HUDEP-2 (cell line): ENCODE data around the gene RIPOR1.
A peak's percentile ranks its signal among the peaks of the same experiment; 100 is the strongest.

Source experiments
- DNase-seq, 76 experiments: peaks; one replicate each; lab custom pipeline; 2025; ENCODE audit not compliant: unreplicated experiment in 76 of 76; lab: John Stamatoyannopoulos, UW

The RIPOR1 gene

DNA sequence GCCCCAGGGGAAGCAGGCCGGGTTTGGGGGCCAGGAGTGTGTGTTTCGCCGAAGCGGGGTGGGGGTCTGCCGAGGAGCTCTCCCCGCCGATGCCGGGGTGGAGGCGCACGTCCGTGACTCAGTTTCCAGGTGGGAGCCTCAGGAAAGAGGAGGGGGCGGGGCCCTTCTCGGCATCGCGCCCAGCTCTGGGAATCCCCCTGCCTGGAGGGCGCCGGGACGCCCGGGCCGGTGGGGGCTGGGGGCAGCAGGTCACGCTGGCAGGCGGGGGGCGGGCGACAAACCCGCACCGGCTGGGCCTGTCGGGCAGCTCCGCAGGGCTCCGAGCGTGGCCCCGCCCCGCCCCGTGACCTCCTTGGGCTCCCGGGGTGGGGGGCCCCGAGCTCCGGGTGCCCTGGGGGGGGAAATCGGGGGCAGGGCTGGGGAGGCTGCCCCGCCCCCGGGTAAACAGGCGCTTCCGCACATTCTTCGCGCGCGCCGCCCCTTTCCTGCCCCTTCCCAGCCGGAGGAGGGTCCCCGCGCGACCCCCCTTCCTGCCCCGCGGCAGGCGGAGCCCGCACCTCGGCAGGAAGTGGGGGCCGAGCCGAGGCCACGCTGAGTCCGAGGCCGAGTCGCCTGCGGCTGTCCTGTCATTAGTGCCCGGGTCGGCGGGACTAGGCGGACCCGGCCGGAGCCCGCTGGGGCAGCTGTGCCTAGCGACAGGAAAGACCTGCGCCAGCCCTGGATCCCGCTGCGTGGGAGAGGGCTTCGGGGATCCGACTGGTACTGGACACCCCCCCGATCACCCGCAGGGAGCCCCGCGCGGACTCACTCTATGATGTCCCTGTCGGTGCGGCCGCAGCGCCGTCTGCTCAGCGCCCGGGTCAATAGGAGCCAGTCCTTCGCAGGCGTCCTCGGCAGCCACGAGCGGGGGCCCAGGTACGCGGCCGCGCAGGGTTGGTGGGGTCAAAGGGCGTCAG is 9.3 kb downstream of the RIPOR1 start:
- no peak for DNase-seq

DNA sequence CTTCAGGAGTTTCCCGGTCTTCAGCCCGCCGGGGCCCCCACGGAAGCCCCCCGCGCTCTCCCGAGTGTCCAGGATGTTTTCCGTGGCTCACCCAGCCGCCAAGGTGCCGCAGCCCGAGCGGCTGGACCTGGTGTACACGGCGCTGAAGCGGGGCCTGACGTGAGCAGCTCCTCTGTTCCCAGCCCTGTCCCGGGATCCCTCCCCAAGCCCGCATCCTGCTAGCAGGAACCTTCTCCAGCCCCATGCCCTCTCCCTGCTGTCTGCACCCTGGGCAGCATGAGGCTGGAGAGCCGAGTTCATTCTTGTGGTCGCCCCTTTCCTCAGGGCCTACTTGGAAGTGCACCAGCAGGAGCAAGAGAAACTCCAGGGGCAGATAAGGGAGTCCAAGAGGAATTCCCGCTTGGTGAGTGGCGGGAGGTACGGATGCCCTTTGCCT is 10.1 kb downstream of the RIPOR1 start:
- no peak for DNase-seq

DNA sequence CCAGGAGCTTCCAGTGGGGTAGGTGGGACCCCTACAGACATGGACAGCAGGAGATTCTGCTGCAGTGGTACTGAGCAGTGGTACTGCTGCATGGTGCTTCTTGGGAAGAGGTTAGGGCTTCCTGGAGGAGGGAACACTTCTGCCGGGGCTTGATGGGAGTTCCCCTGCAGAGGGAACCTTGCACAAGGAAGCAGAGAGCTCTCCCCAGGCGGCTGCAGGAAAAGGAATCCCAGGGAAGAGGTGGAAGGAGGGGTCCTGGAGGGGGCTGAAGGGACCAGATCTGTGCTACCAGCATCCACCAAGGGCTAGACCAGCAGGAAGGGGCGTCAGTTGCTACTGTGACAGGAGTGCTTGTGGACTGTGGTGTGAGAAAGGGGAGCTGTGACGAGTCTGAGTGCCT is 10.6 kb downstream of the RIPOR1 start:
- DNase-seq = no peak

DNA sequence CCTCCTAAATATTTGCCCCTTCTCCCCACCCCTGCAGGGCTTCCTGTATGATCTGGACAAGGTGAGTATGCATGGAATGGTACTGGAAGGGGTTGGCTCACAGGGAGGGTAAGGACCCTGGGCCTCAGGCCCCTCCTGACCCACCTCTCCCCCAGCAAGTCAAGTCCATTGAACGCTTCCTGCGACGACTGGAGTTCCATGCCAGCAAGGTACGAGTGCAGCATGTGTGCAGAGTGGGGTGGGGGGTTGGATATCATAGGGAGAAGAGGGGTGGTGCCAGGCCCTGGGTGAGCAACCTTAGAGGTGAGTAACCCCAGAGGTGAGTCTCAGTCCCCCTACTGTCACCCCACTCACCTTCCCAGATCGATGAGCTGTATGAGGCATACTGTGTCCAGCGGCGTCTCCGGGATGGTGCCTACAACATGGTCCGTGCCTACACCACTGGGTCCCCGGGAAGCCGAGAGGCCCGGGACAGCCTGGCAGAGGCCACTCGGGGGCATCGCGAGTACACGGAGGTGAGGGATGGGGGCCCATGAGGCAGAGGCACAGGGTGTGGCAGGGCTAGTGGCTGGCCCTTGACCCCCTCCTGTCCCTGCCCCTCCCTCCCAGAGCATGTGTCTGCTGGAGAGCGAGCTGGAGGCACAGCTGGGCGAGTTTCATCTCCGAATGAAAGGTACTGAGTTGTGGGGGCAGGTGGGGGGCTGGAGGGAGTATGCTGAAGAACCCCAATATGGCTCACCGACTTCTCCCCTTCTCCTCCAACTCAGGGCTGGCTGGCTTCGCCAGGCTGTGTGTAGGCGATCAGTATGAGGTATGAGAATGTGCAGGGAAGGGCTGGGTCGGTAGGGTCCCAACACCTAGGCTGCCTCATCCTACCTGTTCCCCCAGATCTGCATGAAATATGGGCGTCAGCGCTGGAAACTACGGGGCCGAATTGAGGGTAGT is 11.3 kb downstream of the RIPOR1 start:
- no peak for DNase-seq

DNA sequence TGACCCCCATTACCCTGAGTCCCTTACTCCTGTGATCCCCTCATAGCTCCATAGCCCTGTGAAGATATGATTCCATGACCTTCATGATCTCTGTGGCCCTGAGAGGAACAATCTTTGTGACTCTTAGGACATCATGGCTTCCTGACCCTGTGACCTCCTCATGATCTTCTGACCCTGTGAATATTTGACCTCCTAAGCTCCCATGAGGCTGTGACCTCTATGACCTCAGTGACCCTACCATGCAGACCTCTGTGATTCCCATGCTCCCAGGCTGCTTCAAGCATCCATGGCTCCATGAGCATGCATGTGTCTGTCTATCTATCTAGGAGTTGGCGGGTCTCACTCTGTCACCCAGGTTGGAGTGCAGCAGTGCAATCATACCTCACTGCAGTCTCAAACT is 12.1 kb downstream of the RIPOR1 start:
- DNase-seq = no peak

DNA sequence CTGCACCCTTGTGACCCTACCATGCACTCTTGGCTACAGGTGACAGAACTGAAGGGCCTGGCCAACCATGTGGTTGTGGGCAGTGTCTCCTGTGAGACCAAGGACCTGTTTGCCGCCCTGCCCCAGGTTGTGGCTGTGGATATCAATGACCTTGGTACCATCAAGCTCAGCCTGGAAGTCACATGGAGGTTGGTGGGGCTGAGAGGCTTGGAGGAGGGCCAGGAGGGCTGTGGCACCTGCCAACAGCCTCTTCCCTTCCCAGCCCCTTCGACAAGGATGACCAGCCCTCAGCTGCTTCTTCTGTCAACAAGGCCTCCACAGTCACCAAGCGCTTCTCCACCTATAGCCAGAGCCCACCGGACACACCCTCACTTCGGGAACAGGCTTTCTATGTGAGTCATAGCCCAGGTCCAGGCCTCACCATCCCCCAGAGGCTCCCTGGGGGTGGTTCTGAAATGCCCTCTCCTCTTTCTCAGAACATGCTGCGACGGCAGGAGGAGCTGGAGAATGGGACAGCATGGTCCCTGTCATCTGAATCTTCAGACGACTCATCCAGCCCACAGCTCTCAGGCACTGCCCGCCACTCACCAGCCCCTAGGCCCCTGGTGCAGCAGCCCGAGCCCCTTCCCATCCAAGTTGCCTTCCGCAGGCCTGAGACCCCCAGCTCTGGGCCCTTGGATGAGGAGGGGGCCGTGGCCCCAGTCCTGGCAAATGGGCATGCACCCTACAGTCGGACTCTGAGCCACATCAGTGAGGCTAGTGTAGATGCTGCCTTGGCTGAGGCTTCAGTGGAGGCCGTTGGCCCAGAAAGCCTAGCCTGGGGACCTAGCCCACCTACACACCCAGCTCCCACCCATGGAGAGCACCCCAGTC is 13.0 kb downstream of the RIPOR1 start:
- peak in 36 of 76 experiments; percentile 9 to 64 (median 30) for DNase-seq

DNA sequence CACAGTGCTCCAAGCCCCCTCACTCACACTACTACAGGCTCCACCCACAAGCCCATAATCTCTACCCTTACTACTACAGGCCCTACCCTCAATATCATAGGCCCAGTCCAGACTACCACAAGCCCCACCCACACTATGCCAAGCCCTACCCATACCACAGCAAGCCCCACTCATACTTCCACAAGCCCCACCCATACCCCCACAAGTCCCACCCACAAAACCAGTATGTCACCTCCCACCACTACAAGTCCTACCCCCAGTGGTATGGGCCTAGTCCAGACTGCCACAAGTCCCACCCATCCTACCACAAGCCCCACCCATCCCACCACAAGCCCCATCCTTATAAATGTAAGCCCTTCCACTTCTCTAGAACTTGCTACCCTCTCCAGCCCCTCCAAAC is 13.8 kb downstream of the RIPOR1 start:
- DNase-seq = peak in 70 of 76 experiments; percentile 28 to 93 (median 82)

DNA sequence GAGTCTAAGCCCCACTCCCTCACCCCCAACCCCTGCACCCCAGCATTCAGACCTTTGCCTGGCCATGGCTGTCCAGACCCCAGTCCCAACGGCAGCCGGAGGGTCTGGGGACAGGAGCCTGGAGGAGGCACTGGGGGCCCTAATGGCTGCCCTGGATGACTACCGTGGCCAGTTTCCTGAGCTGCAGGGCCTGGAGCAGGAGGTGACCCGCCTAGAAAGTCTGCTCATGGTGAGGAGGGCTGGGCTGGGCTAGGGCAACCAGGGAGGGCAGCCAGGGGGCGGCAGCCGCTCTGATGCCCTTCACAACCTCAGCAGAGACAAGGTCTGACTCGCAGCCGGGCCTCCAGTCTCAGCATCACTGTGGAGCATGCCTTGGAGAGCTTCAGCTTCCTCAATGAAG is 14.4 kb downstream of the RIPOR1 start:
- no peak for DNase-seq

DNA sequence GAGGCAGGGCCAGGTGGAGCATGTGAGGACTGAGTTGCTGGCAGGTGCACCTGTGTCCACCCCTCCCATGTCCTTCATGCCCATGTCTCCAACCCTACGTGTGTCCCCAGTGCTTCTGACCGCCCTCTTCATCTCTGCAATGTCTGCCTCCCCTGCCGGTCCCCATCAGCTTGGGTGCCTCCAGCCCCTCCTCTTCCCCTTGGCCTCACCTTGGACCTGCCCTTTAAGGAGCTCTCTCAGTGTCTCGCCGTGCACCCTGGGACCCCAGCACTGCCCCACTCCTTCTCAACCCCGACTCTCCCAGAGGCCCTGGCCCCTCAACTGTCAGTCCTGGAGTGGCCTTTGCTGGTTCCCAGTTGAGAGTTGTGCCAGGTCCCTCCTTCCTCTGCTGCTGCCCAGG is 15.0 kb downstream of the RIPOR1 start:
- no peak for DNase-seq

DNA sequence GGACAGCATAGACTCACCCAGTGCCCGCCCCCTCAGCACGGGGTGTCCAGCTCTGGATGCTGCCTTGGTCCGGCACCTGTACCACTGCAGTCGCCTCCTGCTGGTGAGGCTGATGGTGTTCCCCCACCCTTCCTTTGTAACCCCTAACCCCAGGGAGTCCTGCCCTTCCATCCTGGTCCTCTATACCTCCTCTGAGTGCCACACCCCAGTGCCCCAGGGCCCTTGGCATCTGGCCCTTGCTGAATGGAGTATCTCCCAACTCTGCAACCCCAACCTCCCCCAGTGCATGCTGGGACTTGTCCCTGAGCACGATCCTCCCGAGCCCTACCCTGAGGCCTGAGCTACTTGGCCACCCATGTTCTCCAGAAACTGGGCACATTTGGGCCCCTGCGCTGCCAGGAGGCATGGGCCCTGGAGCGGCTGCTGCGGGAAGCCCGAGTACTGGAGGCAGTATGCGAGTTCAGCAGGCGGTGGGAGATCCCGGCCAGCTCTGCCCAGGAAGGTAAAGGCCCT is 15.8 kb downstream of the RIPOR1 start:
- DNase-seq = peak in 4 of 76 experiments; percentile 8 to 19 (median 18)

DNA sequence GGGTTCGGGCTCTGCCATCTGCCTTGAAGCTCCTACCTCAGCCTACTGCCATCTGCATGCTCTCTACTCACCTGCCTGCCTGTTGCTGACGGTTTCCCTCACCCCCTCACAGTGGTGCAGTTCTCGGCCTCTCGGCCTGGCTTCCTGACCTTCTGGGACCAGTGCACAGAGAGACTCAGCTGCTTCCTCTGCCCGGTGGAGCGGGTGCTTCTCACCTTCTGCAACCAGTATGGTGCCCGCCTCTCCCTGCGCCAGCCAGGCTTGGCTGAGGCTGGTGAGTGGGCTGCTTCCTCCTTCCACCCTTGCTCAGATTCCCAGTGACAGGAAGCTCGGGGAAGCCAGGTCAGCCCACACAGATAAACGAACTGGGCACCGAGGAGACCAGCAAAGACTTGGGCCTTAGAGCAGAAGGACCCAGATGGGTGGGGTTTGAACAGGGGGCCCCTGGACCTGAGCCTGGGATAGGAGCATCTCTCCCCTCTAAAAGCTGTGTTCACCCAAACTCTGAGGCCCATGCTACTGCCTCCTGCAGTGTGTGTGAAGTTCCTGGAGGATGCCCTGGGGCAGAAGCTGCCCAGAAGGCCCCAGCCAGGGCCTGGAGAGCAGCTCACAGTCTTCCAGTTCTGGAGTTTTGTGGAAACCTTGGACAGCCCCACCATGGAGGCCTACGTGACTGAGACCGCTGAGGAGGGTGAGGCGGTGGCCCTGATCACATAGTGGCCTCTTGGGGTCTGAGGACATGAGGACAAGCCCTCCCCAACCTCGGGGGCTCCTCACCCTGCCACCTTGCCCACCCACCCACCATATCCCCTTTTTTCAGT is 16.4 kb downstream of the RIPOR1 start:
- DNase-seq = no peak

DNA sequence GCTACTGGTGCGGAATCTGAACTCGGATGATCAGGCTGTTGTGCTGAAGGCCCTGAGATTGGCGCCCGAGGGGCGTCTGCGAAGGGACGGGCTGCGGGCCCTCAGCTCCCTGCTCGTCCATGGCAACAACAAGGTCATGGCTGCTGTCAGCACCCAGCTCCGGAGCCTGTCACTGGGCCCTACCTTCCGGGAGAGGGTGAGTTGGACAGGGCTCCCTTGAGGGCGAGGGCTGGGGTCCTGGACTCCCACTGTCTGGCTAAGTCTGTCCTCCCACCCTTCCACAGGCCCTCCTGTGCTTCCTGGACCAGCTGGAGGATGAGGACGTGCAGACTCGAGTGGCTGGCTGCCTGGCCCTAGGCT is 17.0 kb downstream of the RIPOR1 start:
- DNase-seq = no peak

DNA sequence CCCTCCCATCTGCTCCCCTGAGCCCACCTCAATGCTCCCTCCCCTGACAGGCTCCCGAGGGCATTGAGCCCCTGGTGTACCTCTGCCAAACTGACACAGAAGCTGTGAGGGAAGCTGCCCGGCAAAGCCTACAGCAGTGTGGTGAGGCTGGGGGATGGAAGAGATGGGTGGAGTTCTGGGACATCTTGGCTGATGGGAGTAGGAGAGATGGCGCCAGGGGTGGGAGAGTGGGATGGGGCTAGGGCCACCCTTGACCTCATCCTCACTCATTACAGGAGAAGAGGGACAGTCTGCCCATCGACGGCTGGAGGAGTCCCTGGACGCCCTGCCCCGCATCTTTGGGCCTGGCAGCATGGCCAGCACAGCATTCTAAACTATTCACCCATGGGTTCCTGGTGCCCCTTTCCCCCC is 17.5 kb downstream of the RIPOR1 start:
- no peak for DNase-seq

DNA sequence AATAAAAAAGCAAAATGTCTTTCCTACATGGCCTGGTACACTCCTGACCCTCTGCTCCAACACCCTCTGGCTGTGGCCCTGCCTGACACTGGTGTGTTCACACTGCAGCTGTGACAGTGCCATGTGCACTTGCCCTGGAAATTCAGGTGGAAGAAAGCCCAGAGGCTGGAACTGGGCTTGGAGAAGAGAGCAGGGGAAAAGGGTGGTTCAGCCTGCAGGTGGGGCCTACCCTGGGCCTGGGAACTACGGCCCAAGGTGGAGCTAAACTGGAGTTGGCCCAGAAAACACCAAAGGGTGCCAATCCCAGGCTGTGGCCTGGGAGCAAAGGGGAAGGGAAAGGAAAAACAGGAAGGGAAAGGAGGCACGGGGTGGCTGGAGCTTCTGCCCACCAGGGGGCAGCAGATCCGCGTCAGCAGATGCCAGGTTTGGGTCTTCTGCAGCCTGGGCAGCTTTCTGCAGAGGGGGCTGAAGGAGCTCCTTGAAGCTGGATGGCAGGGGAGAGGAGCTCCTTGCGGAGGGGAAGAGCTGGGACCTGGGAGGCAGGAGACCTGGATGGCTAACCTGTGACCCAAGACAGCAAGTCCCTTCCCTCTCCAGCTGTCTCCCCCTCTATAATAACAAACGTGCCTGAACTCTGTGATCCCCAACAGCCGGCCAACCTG is 18.3 kb downstream of the RIPOR1 start:
- DNase-seq = peak in 38 of 76 experiments; percentile 16 to 52 (median 32)

DNA sequence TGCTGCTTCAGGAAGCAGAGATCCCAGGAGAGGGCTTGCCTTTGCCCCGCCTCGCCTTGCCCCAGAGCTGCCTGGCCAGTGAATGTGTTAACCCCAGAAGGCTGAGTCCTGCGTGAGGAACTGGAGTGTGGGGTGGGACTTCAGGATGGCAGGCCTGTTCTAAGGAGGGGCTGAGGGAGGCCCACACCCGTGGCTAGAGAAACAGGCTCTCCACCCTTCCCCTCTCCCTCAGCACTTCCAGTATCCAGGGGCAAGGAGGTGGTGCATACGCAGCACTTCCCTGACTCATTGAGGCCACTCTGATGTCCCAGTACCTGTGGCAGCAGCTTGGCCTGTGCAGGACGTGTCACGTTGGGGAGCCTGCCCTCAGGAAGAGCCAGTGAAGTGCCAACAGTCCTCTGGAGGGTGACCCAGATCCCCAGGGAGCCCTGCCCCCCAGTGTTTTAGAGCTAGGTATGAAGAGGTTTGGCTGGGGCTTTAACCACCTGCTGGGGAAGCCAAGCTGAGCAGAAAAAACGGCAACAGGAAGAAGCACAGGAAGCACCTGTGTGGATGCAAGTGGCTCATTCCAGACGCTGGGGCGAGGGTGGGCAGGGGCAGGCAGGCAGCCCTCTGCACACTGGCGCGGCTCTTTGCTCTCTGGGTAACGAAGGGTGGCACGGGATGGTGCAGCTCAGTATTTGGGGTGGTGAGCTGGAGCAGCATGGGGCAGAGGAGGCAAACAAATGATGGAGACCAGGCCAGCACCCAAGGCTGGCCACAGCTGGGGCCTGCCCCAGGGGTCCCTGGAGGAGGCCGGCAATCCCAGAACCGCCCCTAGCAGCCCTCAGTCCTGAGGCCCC is 19.0 kb downstream of the RIPOR1 start:
- no peak for DNase-seq

DNA sequence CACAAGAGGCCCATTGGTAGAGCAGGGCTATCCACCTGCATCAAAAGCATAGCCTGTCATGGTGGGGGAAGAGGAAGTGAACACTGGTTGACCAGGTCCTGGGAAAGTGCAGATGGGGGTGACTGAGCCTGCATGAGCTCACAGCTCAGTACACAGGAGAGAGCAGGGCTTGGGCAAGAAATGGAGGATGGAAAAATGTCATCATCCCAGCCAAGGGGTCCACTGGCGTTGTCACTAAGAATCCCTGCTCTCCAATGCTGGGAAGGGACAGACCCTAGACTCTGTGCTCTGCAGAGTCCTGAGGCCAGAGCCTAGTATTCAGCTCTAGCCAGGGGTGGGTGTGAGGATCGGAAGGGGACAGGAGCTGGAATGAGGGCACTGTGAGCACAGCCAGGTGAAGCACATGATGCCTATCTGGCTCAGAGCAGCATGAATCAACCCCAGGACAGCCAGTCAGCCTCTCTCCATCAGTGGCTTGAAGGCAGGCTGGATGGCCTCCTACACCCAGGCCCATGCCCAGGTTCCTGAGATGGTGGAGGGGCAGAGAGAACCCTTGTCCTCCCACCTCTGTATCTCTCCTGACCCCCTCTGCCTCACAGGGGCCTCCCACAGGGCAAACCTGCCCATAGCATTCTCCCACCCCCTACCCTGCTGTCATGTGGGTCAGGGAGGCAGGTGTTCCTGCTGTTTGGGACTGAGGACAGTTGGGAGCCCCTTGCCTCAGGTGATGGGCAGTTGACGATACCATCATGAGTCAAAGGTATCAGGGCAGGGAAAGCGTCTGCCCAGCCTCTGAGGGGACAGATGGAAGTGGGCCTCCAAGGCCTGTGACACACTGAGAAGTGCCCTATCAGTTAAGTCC is 19.9 kb downstream of the RIPOR1 start:
- DNase-seq = no peak

DNA sequence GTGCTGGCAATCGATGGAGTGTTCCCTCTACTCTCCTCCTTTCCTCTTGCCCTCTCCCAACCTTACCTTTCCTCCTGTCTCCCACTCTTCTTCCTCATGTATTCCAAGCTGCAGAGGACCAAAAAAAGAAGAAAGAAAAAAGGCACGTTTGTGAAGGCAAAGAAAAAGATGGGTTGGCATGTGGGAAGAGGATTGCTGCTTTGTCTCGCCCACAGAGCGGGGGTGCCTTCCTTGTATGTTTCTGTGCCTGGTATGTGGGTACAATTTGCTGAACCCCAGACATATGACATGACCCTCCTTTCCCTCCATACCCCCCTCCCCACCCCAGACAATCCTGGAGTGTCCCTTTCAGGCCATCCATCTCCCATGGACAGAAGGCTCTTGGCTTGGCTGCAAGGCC is 20.6 kb downstream of the RIPOR1 start:
- no peak for DNase-seq
